HCEC 1CT (cell line): ENCODE results near the gene DUSP16.
"Not testable (repeated sequence)": the region's sequence is repeated elsewhere in the genome, so short reads cannot be mapped to it uniquely, and the experiment has no call there.

ENCODE experiments used
- DNase-seq: peaks from one replicate; pipeline ENCODE4 v3.0.0-alpha.2; 2017

Gene DUSP16

DNA sequence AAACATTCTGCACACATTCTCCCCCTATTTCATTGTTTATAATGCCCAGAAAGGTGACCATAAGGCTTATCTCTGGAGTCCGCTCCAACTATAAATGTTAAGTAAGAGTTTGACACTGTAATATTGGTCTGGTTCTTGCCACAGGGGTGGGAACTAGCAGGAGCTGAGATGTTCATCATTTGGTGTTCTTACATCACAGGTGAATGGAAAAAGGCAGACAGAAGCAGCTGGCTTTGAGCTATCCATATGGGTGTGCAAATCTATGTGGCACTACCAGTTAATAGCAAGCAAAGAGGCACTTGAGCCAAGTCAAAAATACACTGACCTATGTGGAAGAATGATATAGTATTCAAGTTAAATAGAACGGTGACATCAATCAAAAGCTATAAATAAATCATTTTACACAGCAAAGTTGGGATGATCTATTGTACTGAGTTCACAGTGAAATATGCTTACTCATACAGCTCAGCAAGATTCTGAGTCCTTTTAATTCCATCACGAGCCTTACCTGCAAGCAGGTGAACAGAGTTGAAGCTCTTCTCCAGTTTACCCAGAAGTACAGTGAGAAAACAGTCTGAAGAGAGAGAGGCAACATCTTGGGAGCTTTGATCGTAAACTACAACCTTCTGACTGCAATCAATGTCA, 43.2 kb downstream of the DUSP16 start:
- DNase-seq, result no peak

GRCh38 chr12:12518919-12519318, 43.7 kb downstream of the DUSP16 start:
- no peak for DNase-seq

DNA sequence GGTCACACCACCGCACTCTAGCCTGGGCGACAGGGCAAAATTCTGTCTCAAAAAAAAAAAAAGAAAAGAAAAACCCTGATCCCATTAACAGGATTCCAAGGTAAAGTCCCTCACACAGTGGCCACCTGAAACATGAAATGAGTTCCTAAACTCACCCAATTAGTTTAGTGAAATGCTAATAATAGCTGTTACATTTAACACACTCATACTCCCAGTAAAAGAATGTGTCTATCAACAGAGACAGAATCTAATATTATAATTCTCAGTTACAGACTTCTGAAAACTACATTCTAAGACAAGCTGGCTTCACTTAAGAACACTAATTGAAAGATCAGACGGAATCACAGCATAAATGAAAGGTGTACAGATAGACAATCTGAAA, 44.2 kb downstream of the DUSP16 start:
- DNase-seq, result no peak

GRCh38 chr12:12513416-12514006, 49.2 kb downstream of the DUSP16 start:
- DNase-seq, result no peak

- no peak for DNase-seq
Observed at GRCh38 chr12:12511895-12512711, 50.6 kb downstream of the DUSP16 start.

DNA sequence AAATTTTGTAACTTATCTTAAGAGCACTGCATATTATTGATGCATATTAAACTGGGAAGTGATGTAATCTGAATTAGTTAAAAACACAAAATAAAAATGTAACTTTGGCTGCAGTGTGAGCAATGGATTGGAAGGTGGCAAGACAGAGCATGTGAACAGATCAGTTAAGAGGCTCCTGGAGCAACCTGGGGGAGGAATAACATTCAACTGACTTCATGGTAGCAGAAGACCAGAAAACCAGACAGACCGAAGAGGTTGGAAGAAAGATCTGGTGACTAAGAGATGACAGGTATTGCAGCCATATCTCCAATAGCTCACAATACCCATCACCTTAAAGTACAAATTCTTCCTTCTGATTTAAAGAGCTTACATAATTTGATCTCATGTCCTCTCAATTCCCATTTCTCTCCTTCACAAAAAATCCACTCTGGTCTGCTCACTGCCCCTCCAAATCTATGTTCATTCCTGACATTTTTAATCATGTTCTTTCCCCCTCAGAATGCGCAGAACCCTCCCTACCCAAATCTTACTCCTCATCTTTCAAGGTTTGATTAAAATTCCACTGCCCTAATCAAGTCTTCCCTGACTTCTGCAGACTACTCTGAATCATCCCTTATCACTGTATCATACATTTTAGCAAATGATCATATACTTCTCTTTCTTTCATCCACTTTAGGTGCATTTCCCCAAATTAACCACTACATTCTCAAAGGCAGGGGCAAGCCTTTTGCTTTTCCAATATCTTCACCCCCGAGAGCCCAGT, 51.5 kb downstream of the DUSP16 start:
- DNase-seq, result no peak

DNA sequence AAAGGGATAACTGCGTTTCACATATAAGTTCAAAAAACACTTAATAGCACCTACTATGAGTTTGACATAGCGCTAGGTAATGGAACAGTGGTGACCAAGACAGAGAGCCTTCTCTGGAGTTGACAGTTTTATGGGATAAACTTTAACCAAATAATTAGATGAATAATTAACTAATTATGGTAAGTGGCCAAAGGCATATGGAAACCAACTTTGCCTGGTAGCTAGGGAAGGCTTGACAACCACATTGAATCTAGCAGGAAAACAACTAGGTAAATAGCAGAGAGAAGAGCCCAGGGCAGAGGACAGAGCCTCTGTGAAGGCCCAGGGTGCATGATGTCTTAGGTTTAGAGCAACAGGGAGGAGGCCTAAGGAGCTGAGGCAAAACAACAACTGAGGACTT, 52.1 kb downstream of the DUSP16 start:
- DNase-seq, result no peak

- peak; percentile 88 for DNase-seq
Observed at GRCh38 chr12:12510141-12510540, 52.5 kb downstream of the DUSP16 start.

DNA sequence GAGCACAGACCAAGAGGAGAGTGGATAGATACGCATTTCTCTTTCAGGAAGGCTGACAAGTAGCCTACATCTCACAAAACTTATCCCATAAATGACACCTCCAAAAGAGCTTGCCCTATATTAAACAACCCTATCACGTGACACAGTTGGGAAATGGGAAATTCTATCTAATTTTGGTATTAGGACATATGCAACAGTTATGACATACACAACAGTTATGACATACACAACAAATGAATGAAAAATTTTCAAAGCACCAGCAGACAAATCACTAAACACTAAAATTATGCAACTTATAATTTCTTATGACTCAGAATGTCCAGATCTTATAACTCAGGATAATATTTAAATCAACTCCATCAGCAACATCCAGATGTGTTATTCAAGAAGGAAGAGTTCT, 54.1 kb downstream of the DUSP16 start:
- peak; percentile 80 for DNase-seq

- DNase-seq, result no peak
Observed at GRCh38 chr12:12507121-12507520, 55.5 kb downstream of the DUSP16 start.

DNA sequence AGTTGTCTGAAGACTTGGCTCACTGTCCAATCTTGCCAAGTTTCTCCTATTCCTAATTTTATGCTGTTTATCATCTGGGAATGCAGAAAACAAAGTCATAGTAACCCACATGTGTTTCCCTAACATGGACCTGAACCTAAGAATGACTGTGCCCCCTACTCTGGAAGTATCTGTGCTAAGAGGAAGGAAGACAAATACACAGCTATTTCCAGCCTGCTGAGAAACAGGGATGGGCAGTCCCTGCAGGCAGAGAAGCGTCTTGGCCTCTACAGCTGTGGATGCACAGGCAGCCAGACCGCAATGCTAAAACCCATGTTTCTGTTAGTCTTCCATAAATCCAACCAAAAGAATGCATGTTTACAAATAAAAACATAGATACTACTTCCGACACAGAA, 56.2 kb downstream of the DUSP16 start:
- no peak for DNase-seq

- DNase-seq, result peak; percentile 49
Observed at GRCh38 chr12:12505544-12506495, 56.8 kb downstream of the DUSP16 start.

DNA sequence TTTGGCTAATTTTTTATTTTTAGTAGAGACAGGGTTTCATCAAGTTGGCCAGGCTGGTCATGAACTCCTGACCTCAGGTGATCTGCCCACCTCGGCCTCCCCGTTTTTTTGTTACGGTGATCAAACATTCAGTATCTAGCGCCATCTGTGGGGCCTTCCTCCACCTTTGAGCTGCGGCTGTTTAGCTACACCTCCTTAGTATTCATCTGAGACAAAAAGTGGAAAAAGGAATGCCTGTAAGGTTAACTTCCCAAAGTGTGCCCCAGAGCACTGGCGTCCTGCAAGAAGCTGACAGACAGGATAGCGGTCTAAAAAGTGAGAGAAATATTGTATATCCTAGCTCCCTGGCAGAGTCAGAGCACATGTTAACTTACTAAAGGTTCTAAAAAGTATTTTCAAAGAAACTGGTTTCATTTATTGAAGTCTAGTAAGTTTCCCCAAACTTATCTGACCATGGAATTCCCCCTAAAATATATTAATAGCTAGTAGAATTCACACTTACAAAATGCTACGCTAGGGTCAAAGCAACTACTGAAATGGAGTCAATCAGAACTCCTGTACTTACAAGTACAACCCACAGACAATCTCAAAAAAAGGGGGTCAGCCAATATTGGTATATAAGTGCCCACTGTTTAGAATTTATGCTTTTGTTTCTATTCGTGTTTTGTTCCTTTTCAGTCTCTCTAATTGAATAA, 59.1 kb downstream of the DUSP16 start:
- no peak for DNase-seq

- no peak for DNase-seq
Observed at GRCh38 chr12:12502815-12503151, 59.9 kb downstream of the DUSP16 start.

GRCh38 chr12:12502130-12502814, 60.4 kb downstream of the DUSP16 start:
- not testable (repeated sequence) for DNase-seq

DNA sequence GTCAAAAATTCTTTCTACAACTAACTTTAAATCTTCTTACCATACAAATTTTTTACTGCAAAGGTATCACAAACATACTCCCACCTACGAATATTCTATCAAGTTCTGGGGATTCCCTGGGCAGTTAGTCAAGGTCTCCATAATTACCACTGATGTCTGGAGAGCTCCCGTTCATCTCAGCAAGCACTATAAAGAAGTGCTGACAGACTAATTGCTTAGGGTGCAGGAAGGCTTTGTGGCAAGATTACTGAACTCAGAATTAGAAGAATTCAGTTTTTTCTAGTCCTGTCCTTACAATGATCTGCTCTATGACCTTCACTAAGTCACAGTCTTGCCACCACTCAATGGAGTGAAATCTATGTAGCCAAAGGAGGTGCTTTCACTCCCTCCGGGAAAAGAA, 61.5 kb downstream of the DUSP16 start:
- DNase-seq, result no peak

DNA sequence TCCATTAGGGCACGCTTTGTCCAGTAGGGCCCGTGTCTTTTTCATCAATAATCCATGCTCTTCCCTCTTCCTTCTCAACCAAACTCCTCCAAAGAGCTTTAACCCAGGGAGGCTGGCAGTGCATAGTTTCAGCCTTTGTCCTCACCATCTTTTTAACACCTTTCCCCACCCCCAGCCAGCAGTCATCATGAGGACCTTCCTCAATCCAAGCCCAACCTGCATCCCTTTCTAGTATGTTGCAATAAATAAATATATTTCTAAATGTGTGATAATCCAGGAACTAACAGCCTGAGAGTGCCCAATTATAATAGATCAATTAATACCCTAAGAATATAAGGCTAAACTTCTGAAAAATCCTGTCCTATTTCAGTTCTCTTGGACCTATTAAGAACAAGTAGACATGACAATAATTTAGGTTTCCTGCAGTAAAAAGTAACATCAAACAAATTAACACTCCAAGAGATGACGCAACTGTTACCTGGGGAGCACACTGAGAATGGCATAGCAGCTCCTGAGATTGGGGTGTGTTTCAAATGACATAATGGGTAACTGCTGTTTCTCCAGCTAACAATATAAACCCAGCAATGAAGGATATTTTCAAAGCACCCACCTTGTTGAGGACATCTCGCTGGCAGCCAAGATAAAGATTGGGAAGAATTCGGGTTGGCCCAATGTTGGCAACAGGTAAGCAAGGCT, 62.6 kb downstream of the DUSP16 start:
- DNase-seq, result no peak

- DNase-seq, result no peak
Observed at GRCh38 chr12:12498210-12498609, 64.5 kb downstream of the DUSP16 start.

DNA sequence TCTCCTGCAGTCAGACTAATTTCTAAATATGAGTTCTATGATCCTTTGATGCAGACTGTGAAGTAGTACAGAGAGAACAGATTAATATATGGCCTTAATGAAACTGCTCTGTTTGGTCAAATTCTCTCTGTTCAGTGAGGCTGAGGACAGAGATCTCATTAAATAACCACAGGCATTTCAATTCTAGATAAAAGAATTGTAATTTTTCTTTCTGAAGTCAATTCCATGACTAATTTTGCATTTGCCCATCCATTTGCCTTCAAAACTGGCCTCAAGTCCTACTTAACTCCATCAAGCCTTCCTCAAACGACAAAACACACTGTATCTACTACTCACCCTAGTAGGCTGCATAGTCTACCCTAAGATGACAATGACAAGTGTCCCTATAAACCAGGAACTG, 67.1 kb downstream of the DUSP16 start:
- DNase-seq, result no peak

GRCh38 chr12:12492547-12492946, 70.1 kb downstream of the DUSP16 start:
- no peak for DNase-seq

DNA sequence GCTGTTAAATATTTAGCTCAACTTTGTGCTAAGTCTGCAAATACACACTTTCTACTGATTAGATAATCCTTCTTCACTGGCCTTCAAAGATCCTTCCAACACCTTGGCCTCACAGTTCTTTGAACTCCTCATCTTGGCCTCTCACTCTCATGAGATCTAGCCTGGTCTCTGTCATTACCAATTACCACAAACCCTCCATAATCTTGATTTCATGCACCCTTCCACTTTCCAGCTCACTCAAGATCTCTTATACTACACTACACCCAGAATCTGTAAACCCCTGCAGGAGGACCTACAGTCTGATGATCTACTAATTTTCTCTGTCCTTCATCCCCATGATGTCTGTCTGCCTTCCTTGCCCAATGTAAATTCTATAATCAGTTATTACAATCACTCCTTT, 71.1 kb downstream of the DUSP16 start:
- DNase-seq, result no peak
